NCI-H1930 (cell line): ENCODE results near the gene HIVEP3.

Source experiments
- DNase-seq, 2 experiments: peaks; one replicate each; lab custom pipeline; 2025; lab: John Stamatoyannopoulos, UW

The HIVEP3 gene

DNA sequence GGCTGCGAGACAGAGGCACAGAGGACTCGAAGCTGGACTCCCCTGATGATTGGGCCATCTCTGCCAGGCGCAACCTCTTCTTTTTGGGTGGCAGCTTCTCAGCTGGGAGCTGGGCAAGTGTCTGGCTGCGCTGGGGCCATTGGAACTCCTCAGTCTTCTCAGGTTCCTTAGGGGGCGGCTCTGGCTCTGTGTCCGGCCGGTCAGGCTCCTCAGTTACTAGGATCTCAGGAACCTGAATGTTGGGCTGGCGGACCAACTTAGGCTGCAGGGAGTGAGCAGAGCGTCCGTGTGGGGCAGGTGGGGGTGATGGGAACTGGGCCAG lies 336.8 kb downstream of the HIVEP3 start:
- DNase-seq, result no peak

DNA sequence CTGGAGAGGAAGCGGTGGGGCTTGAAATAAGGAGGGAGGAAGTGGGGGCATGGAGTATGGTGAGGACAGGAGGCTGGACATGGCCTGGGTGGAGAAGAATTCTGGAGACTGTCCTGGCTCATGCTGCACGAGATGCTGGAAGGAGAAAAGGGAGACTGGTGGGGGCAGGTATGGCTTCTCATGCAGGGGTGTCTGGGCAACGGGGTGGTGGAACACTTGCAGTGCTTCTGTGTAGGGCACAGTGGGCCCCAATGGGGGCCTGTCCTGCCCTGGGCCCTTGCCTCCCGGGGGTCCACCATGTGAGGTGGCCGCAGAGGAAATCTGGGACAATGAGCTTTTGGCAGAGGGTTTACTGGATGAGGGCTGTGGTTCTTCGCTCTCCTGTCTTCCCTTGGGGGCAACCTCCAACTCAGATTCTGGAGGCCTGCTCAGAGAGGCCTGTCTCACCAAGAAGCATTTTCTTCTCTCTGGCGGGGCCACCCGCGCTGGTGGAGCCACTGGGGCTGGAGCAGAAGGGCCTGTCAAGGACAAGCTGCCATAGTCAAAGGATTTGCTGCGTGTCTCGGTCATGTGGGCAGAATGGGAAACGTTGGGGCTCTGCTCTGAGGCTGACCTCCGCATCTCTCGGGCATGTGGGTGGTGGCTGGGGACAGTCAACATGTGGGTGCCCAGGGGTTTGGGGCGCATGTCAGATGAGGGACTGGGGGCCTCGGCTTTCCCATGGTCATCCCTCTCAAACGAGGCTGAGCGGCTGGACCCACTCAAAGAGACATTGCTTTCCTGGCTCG lies 337.3 kb downstream of the HIVEP3 start:
- no peak for DNase-seq

DNA sequence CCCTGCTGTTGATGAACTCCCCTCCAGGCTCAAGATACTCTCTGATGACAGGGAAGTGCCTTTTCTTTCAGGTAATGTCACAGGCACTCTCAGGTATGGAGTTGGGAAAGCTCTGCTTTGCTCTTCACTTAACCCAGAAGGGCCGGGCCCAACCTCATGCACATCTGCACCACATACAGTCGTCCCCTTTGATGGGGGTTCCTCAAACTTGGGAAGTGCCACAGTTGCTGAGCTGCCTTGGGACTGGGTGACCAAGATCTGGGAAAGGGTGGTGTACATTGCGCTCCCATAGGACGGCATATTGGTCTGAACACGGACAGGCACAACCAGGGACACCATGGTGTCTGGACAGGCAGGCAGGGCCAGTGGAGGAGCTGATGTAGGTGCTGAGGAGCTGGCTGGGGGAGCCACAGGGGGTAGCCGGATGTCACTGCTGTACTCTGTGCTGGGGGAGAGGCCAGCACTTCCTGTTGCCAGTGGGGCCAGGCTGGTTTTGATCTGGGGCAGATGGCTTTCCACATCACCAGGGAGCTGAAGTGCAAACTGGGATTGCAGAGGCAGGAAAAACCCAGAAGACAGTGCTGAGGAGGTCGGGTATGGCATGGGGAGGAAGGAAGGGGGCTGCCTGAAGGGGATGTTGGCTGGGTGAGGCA lies 338.1 kb downstream of the HIVEP3 start:
- DNase-seq, result no peak

DNA sequence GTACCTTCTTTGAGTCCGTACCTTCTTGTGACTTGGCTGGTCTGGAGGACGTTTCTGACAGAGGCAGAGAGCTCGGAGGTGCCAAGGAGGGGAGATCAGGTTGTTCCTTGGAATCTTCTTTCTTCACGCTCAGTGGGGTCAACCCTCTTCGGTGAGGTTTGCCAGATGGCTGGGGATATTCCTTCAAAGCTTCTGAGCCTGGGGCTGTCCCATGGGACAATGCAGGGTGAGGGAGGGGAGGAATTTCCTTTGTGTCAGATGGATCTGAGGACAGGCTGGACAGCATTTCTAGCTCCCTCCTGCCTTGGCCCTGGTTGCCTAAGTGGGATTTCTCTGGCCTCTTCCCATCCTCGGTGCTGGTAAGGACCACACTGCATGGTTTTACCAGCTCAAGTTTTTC lies 338.7 kb downstream of the HIVEP3 start:
- no peak for DNase-seq

DNA sequence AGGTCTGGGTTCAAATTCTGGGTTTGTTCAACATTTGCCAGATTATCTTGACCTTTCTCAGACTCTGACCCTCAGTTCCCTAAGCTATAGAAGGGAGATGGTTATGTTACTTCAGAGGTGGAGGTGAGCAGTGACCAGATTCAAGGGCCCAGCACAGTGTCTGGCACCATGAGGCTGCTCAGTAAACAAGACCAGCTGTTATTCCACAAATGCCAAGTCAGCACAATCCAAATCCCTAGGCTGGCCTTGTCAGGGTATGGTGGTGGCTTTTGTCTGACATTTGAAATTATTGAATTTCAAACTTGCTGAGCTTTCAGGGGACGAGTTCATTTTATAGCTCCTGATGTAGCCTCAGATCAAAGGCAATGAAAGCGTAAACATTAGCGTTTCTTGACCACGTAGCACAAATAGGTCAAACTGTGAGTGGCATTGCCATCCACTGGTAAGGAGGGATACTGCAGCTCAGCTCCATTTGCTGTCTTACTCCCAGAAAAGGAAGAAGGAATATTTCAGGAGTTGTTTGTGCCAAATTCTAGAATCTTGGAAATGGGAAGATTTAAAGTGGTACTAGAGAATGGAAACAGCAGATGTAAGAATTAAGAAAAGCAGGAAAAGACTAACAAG lies 339.9 kb downstream of the HIVEP3 start:
- DNase-seq, result no peak

DNA sequence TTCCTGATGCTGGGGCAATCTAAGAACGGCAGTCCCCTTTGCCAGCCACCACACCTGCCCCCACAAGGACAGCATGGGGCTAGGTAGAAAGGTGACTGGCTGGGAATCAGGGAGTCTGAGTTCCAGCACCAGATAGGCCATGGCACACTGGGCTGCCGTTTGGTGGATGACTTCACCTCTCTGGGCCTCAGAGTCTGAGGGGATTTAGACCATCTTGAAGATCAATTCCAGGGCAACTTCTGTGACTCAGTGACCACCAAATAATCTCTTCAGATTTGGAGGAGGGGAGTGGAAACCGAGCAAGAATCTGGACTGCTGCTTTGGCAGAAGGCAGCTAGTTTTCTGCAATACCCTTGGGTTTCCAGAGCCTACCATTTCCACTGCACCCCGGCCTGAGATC lies 342.1 kb downstream of the HIVEP3 start:
- no peak for DNase-seq

DNA sequence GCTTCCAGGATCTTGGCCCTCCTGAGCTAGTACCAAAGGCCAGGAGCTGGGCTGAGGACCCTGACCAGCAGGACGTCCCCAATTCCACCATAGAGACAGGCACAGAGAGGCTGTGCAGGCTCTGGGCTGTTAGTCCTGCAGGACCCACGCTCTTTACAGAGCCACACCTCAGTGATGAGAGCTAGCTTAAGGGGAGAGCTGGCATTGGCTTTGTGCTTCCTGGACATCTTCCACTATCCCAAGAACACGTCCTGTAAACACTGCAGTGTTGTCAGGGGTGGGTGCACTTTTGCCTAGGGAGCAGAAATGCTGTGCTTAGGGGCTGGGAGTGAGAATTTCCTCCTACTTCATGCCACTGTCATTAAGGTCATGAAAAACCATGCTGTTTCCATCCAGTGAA lies 342.5 kb downstream of the HIVEP3 start:
- DNase-seq, result no peak

DNA sequence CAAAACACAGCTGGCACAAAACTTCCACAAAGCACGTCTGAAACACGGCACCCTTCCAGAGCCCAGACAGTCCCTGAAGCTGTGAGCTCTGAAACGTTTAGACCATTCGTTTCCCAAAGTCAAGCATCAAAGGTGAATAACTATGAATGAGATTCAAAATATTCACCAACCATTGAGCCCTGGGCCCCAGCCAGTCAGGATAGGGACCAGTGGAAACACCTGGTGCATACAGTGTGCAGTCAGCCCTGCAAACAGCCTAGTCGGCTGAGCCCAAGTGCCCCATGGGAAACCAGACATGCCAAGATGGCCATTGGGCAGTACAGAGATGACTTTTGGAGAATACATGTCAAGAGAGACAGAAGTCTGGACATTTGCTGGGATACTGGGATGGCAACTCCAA lies 343.9 kb downstream of the HIVEP3 start:
- DNase-seq, result no peak

DNA sequence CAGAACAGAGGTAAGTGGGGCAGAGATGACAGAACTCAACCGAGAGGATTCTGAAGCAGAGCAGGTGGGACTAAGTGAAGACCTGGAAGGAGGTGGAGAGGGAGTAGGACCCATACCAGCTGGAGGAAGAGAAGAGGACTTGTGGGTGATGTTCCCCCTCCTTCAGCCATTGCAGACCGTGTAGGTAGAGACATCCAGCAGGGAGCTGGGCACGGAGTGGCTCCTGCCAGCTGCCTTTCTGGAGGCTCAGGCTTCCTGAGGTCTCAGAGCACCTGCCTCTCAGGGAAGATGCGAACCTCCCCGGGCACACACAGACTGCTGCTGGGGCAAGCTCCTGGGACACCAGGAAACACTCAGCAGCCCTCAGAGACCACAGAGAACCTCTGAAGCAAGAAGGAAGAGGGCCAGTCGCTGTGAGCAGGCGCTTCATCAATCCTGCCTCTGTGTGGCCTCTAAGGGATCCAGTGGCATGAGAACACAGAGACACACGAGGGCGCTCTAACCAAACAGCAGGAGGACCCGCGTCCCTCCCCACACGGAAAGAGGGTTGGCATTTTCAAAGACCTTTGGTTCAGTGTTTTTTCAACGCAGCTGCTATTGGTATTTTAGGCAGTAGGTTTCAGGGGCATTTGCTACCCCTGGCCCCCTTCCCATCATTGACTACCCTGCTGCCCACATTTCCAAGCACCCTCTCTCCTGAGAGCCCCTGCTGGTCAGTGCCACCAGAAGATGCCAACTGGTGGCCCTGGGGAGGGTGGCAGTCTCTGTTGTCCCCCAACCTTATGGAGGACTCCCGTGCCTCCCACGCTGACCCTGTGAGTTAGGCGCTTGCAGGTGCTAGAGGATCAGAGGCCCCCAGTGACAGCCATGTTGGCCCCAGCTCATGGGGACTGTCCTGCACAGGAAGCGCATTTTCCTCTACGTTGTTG lies 344.7 kb downstream of the HIVEP3 start:
- DNase-seq, result peak; percentile 19 to 58

DNA sequence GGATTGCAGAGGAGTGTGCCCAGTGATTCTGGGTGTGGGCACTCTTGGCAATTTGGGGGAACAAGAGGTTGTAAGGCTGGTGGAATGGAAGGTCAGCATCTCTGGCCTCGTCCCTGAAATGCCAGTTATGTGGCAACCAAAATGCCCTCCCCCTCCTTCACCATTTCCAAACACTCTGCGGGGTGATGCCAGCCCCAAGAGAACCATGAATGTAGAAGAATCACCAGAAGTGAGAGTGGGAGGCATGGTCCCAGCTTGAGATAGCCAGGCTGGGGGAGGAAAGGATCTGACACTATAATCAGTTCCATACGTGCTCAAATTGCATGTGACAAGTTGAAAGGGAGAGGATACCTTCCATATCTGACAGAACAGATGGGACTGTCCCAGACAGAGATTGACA lies 345.5 kb downstream of the HIVEP3 start:
- no peak for DNase-seq

DNA sequence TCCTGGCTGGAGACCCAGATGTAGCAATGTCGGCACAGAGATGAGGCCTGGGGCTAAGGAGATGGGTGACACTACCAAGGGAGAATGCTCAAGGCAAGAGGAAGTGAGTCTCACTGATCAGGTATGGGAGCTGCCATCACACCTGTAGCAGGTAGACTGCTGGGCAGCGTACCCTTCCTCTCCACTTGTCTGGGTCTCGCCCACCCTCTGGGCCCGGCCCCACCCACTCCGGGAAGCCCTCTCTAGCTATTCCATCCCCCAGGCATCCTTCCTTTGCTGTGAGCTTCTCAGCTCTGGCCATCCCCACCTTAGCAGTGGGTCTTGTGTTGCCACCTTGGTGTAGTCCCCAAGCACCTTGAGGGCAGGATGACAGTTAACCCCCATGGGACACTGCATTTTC lies 346.5 kb downstream of the HIVEP3 start:
- no peak for DNase-seq

DNA sequence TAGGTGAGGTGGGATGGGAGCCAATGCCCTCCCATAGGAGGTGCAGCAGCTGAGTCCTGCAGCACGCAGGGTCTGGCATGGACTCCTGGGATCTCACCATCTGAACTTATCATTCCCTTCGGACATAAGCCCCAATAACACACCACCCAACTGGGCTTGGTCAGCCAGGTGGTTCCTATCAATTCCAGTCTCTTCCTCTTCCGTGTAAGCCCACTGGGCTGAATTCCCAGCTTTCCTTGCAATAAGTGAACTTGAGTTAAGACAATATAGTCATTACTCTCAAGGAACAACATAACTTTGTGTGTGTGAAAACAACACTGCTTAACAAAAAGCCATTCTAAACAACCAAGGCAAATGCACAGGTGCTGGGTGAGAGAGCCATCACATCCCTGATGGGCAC lies 347.7 kb downstream of the HIVEP3 start:
- no peak for DNase-seq

DNA sequence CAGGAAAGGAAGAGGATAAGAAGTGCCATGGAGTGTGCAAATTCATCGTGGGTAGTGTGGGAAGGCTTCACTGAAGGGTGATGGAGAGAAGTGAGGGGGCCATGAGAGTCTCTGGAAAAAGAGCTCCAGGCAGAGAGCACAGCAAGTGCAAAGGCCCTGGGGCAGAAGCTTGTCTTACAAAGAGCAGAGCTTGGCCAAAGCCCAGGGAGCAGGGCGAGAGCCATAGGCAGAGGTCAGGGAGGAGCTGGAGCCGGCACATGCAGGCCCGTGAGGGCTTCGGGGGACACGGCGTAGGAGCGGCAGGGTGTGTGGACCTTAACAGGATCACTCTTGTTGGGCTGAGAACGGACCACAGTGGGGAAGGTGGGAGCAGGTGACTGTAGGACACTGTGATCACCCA lies 350.5 kb downstream of the HIVEP3 start:
- DNase-seq, result no peak

DNA sequence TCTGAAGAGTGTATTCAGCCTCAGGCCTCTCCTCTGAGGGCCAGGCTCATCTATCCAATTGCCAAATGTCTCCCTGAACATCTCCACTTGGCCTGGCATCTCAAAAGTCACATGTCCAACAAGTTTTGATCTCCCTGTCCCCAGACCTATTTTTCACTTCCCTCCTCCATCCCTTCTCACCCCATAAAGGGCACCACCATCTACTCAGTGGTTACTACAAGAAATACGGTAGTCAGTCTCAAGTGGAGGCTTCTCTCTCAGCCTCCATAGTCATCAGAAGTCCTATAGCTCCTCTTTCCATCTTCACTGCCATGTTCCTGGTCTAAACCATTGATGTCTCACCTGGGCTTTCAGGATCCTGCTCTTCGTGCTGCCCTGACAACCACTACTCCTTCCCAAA lies 351.8 kb downstream of the HIVEP3 start:
- no peak for DNase-seq

DNA sequence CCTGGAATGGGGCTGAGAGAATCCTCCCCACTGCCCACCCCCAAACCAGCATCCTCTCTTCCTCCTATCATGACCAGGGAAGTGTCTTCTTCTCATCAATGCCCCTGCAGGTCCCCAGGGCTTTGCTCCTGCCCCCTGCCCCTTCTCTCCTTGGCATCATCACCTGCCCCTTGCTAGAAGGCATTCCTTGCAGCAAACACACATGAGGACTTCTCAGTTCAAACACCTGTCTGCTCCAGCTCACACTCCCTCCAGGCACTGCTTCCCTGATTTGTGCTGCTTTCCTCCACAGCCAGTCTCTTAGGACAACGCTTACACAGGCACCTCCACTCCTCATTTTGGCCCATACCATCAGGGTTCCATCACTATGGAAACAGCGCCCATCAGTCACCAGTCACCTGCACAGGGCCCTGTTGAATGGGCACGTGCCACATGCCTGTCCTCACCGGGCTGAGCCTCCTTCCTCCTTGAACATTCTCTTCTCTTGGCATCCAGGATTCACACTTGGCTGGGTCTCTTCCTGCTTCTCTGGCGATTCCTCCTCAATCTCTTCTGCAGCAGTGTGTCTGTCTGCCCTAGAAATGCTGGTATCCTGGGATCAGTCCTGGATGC lies 352.3 kb downstream of the HIVEP3 start:
- DNase-seq, result no peak

DNA sequence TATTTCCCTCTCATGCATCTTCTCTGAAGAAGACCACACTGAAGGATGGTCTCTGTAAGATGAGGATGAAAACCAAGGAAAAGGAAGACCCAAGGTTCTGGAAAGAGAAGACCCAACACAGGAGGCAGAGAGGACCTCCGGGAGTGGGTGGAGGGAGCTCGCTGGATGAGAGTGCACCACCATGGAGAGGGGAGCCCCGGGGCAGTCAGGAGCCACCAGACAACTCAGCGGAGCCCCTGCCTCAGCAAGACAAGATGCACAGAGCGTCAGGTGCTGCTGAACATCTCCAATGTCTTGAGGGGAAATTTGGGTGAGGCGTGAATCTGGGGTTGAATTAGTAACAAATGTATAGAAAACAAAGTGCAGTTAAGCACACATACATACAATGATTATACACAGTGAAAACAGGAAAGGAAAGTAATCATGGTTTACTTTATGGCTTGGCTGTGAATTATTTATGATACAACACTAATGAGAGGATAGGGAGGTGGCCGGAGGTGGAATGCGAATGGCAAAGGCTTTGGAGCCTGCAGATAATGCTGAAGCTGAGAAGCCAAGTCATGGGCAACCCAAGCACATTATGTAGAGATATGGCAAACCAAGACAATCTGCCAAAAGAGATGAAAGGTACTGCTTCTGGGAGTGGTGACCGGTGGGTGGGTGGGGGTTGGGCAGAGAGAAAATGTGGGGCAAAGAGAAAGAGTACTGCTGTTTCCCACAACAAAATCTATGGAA lies 353.8 kb downstream of the HIVEP3 start:
- DNase-seq, result no peak

DNA sequence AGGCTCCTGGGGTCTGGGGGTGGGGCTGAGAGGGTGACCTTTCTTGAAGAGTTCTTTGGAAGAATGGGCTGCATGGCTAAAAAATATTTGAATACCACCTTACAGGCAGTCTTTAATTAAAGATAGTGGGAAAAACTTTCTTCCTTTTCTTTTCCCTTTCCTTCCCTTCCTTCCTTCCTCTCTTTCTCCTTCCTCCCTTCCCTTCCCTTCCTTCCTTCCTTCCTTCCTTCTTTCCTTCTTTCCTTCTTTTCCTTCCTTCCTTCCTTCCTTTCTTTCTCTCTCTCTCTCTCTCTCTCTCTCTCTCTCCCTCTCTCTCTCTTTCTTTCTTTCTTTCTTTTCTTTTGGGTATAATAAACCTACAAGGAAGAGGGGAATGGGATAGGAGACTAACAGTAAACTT lies 356.4 kb downstream of the HIVEP3 start:
- DNase-seq, result no peak

DNA sequence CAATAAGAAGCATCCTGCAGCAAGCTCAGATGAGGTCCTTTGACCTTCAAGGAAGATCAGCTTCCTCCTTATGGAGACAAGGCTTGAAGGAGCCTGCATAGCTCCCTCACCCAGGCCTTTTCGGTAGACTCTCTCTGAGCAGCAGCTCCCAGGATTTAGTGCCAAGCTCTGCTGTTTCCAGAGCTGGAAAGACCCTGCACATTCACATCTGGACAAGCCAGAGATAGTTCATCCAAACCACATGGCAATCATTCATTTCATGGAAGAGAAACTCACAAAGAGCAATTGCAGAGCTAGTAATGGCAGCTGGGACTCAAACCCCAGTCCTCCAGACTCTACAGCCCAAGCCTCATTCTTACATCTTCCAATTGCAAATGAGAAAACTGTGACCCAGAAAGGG lies 357.8 kb downstream of the HIVEP3 start:
- DNase-seq, result no peak

DNA sequence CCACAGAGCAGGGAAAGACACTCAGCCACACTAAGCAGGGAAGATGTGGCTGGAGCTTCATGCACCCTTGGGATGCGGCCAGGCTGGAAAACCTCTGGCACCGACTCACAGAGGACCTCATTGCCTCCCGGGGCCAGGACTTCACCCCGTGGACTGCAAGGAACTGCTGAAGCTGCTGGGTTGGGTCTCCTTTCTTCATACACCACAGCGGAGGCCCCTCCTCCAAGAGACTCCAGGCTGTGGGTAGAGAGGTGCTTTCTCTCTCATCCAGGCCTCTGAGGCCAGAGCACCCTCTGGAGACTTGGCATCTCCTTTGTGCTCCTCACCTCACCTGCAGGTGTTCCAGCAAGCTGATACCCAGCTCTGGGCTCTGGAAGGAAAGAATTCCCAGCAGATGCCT lies 358.2 kb downstream of the HIVEP3 start:
- DNase-seq, result no peak

DNA sequence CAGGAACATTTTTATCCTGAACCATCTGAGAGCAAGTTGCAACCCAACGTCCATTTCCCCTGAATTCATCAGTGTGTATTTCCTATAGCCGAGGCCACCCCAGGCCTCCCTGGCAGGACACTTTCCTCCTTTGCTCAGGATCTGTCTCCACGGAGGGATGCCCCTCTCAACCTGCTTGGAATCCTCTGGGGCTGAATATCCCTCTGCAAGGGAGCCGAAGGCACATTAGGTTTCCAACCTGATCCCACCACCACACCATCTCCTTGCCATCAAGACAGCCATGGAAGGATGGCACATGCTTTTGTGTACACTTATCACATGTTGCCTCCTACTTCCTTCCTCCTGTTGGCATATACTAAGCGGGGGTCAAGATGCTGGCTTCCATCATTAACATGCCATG lies 359.4 kb downstream of the HIVEP3 start:
- DNase-seq, result no peak

DNA sequence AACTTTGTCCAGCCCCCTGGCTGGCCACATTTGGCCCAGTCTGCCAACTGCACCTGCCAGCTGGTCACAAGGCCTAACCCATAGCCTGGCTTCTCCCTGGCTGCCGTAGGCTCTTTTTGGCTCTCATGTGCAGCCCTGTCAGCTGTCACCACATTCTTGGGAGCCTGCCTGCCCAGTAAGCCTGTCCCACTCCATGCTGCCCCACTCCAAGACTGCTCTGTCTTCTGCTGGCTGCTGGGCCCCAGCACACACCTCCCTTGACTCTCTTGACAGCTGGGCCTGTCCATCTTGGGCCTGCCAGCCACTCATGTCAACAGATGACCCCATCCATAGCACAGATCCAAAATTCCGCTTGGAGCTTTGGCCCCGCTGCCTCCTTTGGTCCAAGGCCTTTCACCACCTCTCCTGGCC lies 360.0 kb downstream of the HIVEP3 start:
- DNase-seq, result no peak
